HG02759 (cell line): Measurements from ENCODE around the gene SERPINA5.
"Not testable (repeated sequence)": the region's sequence is repeated elsewhere in the genome, so short reads cannot be mapped to it uniquely, and the experiment has no call there.

Source experiments
- ATAC-seq: cut with Tn5 transposase; IDR thresholded peaks from one replicate; pipeline ENCODE4 v1.9.1; 2021; ENCODE audit warnings: mild to moderate bottlenecking, moderate library complexity; ENCODE audit not compliant: unreplicated experiment

Gene SERPINA5

DNA sequence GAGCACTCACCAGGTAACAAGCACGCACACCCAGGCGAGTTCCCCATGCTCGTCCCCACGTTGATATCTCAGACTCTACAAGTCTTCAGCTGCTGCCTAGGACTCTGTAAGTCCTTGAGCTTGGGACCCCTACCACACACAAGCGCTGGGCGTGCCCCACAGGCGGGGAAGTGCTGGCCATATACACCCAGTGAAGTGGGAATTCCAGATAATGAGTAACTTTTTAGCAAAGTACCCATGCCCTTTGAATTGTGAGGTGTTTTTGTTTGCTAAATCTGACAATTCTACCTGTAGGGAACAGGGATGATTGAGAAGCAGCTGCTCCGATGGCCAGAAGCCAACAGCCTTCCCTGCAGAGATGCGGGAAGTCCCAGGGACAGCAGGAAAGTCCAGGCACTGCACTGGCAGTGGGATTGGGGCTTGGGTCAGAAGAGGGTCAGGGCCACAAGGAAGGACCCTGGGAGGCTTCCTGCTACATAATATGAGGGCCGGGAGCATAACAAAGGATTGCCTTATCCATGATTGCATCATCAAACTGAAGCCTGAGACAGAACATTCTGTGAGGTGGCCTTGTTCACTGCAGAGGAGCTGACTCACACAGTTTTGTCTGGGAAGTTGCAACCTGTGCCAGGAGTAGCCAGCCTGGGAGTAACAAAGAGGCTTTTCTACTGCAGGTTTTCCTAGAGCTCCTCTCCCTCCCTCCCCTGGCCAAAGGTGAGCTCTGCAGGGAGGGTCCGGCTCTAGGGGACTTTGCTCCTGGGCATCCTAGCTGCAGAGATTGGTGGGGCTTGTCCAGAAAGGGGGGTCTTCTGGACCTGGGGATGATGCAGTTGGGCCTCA is 17.8 kb downstream of the SERPINA5 start:
- ATAC-seq = no peak

- no peak for ATAC-seq
Observed at GRCh38 chr14:94599656-94600004, 18.4 kb downstream of the SERPINA5 start.

GRCh38 chr14:94600148-94600545 is 18.9 kb downstream of the SERPINA5 start:
- ATAC-seq = no peak

- no peak for ATAC-seq
Observed at GRCh38 chr14:94601884-94602391, 20.7 kb downstream of the SERPINA5 start.

- no peak for ATAC-seq
Observed at GRCh38 chr14:94602722-94603121, 21.5 kb downstream of the SERPINA5 start.

- ATAC-seq = no peak
Observed at GRCh38 chr14:94605361-94605760, 24.1 kb downstream of the SERPINA5 start.

GRCh38 chr14:94608966-94609365 is 27.7 kb downstream of the SERPINA5 start:
- not testable (repeated sequence) for ATAC-seq

DNA sequence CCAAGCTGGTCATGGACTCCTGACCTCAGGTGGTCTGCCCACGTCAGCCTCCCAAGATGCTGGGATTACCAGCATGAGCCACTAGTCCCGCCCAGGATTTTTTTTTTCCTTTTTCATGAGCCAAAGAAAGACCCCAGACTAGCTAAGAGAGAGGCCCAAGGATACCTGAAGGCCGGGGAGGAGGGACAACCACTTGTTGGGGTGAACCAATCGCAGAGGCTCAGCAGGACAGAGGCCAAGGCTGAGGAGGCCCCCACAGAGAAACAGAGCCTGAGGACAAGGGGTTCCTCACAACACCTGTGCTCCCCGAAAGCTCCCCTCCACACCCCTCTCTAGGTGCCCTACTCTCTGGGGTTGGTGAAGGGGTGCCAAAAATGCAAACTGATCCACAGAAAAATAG is 30.0 kb downstream of the SERPINA5 start:
- ATAC-seq = no peak

GRCh38 chr14:94612174-94612573 is 30.9 kb downstream of the SERPINA5 start, which contains the start of gene SERPINA3:
SERPINA3 (plus strand) TSS chr14:94612391; CDS start chr14:94614442, 2,051 bp downstream.
- ATAC-seq = no peak

- ATAC-seq = no peak
Observed at GRCh38 chr14:94612580-94613554, 31.6 kb downstream of the SERPINA5 start.

GRCh38 chr14:94613720-94614644 is 32.8 kb downstream of the SERPINA5 start:
- no peak for ATAC-seq

DNA sequence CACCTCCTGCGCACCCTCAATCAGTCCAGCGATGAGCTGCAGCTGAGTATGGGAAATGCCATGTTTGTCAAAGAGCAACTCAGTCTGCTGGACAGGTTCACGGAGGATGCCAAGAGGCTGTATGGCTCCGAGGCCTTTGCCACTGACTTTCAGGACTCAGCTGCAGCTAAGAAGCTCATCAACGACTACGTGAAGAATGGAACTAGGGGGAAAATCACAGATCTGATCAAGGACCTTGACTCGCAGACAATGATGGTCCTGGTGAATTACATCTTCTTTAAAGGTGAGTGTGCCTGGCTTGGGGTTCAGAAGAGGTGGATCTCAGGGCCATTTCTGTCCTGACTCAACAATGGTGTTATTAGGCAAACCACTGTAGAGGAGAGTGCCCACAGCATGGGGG is 33.6 kb downstream of the SERPINA5 start:
- no peak for ATAC-seq

GRCh38 chr14:94615254-94615653 is 34.0 kb downstream of the SERPINA5 start:
- ATAC-seq = no peak

GRCh38 chr14:94615823-94616570 is 34.8 kb downstream of the SERPINA5 start:
- ATAC-seq = no peak

GRCh38 chr14:94617366-94617941 is 36.2 kb downstream of the SERPINA5 start:
- ATAC-seq = no peak

- ATAC-seq = no peak
Observed at GRCh38 chr14:94617988-94618822, 37.0 kb downstream of the SERPINA5 start.

DNA sequence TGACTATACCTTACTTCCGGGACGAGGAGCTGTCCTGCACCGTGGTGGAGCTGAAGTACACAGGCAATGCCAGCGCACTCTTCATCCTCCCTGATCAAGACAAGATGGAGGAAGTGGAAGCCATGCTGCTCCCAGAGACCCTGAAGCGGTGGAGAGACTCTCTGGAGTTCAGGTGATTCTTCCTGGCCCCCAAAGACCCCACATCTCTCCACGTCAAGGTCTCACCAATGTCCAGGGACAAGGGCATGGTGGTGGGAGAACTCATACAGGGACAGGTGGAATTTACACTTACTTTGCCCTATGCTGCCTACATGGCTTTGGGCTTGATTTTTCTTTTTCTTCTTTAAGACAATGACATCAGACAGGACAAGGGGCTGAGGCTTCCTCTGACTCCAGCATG is 38.1 kb downstream of the SERPINA5 start:
- no peak for ATAC-seq

DNA sequence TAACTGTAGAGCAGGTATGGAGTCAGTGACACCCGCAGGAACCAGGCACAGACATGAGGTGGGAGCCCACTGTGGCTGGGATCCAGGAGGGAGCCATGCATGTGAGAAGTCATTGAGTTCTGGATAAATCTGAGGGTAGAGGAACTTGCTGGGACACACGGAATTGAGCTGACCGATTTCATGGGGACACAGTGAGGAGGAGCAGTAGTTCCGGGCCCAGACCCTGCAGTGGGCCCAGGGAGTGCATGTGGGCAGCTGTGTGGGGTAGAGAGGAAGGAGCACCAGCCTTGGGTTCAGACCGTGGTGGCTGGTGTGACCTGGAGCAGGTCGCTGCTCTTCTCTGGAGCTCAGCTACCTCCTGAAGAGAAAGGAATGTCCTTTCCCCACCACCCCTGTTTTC is 39.4 kb downstream of the SERPINA5 start:
- ATAC-seq = no peak
